Naive thymus-derived CD8-positive, alpha-beta T cell (primary cell): ENCODE results near the gene TFAM. TPM values are rescaled to one million over a fixed set of nuclear protein-coding genes. Genes with fewer than 3 reads are reported as not detected.
"Not testable (repeated sequence)": the region's sequence is repeated elsewhere in the genome, so short reads cannot be mapped to it uniquely, and the experiment has no call there.

Source experiments
- ATAC-seq, 2 donors: fragments of 150-1000 bp; cut with Tn5 transposase in 1 of 2; sonication (Bioruptor Pico), chemical (Tn5 transposase) in 1 of 2; 1 replicate in 1 of 2; 2 replicates in 1 of 2; pipeline ENCODE4 v1.10.0; 2021; ENCODE audit warnings: mild to moderate bottlenecking in 2 of 2, moderate library complexity in 2 of 2
- POLR2A ChIA-PET: fragments of 350-600 bp; sonication (Branson Sonifier 250); formaldehyde crosslinking; loops from one replicate; lab custom pipeline; 2021; ENCODE audit warnings: antibody characterized with exemption; lab: Charles Lee
- DNase-seq, 10 donors: peaks; one replicate each; pipeline versions ENCODE4 v3.0.0 to v3.0.0-alpha.2; 2020 to 2022
- H3K27ac Mint-ChIP-seq, 10 donors: one replicate each; pipeline ENCODE4 v1.8.0; 2020 to 2022; ENCODE audit warnings: mild to moderate bottlenecking in 10 of 10, mixed read lengths in 10 of 10, moderate library complexity in 4 of 10, inconsistent platforms in 1 of 10
- H3K27me3 Mint-ChIP-seq, 5 donors: one replicate each; pipeline ENCODE4 v1.8.0; 2021 to 2022; ENCODE audit warnings: mixed read lengths in 5 of 5
- H3K36me3 Mint-ChIP-seq, 3 donors: one replicate each; pipeline ENCODE4 v1.8.0; 2020 to 2022; ENCODE audit warnings: mixed read lengths in 3 of 3, mild to moderate bottlenecking in 2 of 3, inconsistent platforms in 1 of 3
- H3K4me1 Mint-ChIP-seq, 4 donors: one replicate each; pipeline ENCODE4 v1.8.0; 2021 to 2022; ENCODE audit warnings: mixed read lengths in 4 of 4
- H3K4me3 Mint-ChIP-seq, 10 donors: one replicate each; pipeline ENCODE4 v1.8.0; 2020 to 2022; ENCODE audit warnings: mild to moderate bottlenecking in 10 of 10, mixed read lengths in 10 of 10, moderate library complexity in 6 of 10, inconsistent platforms in 1 of 10
- H3K9me3 Mint-ChIP-seq, 9 donors: one replicate each; pipeline ENCODE4 v1.8.0; 2020 to 2022; ENCODE audit warnings: mixed read lengths in 9 of 9, mild to moderate bottlenecking in 3 of 9, inconsistent platforms in 1 of 9, moderate library complexity in 1 of 9
- polyA plus RNA-seq, 3 donors: library from polyadenylated mRNA; unstranded; fragments of 300-500 nt; fragmentation: Illumina TruSeq; gene quantifications; one replicate each; pipeline ENCODE4 v1.2.3, GENCODE V29; 2021
- total RNA-seq, 8 experiments: library from RNA in 2 of 8; stranded (reverse) in 2 of 8; gene quantifications; one replicate each; pipeline ENCODE4 v1.2.3 and lab custom pipeline; 2021 to 2026

Gene TFAM
- total and polyA plus RNA-seq, 5 experiments from 2014 or later: 50.3 to 61.4 (median 52.7) TPM

- H3K4me1 Mint-ChIP-seq: no peaks in the 10 kb centered on the region
- H3K36me3 Mint-ChIP-seq: no peaks in the 10 kb centered on the region
- no peak for DNase-seq
- no peak for ATAC-seq
- H3K27ac Mint-ChIP-seq: peak overlapping the region in 1 of 10 donors; percentile 50
- POLR2A ChIA-PET: no interaction called here
- peaks cover 6 to 21% (median 9%) of the 10 kb centered on the region in 5 donors for H3K27me3 Mint-ChIP-seq
- peaks cover 0 to 10% (median 0%) of the 10 kb centered on the region in 9 donors for H3K9me3 Mint-ChIP-seq
- no peak overlapping the region for H3K4me3 Mint-ChIP-seq
Observed at GRCh38 chr10:58414270-58415041, 29.2 kb downstream of the TFAM start.

- DNase-seq: no peak
- Mint-ChIP-seq H3K4me3 (no peak overlapping the region), H3K36me3 (no peaks in the 10 kb centered on the region), H3K27me3 (peaks cover 8 to 24% (median 12%) of the 10 kb centered on the region in 5 donors), H3K4me1 (no peaks in the 10 kb centered on the region), H3K9me3 (peaks cover 0 to 20% (median 3%) of the 10 kb centered on the region in 9 donors), H3K27ac (peak overlapping the region in 1 of 10 donors; percentile 29)
- no peak for ATAC-seq
- POLR2A ChIA-PET: no interaction called here
Observed at GRCh38 chr10:58415757-58416156, 30.5 kb downstream of the TFAM start.

- peaks cover 0 to 28% (median 9%) of the 10 kb centered on the region in 9 donors for H3K9me3 Mint-ChIP-seq
- H3K36me3 Mint-ChIP-seq, H3K4me3 Mint-ChIP-seq, H3K27ac Mint-ChIP-seq, H3K4me1 Mint-ChIP-seq, POLR2A ChIA-PET, ATAC-seq, DNase-seq: not testable (repeated sequence)
- peaks cover 10 to 38% (median 12%) of the 10 kb centered on the region in 5 donors for H3K27me3 Mint-ChIP-seq
Observed at GRCh38 chr10:58417902-58418301, 32.7 kb downstream of the TFAM start.

- Mint-ChIP-seq H3K36me3 (peaks cover 0 to 13% (median 5%) of the 10 kb centered on the region in 3 donors), H3K4me3 (no peak overlapping the region), H3K27me3 (peaks cover 6 to 26% (median 12%) of the 10 kb centered on the region in 5 donors), H3K4me1 (no peaks in the 10 kb centered on the region), H3K27ac (no peak overlapping the region), H3K9me3 (peaks cover 0 to 38% (median 16%) of the 10 kb centered on the region in 9 donors)
- POLR2A ChIA-PET: no interaction called here
- ATAC-seq: no peak
- no peak for DNase-seq
Observed at GRCh38 chr10:58424176-58424575, 39.0 kb downstream of the TFAM start.

GRCh38 chr10:58428436-58428835 lies 43.2 kb downstream of the TFAM start:
- H3K4me3 Mint-ChIP-seq, H3K4me1 Mint-ChIP-seq, H3K36me3 Mint-ChIP-seq, DNase-seq, POLR2A ChIA-PET, ATAC-seq, H3K27ac Mint-ChIP-seq: not testable (repeated sequence)
- Mint-ChIP-seq H3K27me3 (peaks cover 3 to 13% (median 11%) of the 10 kb centered on the region in 5 donors), H3K9me3 (peaks cover 0 to 17% (median 8%) of the 10 kb centered on the region in 9 donors)

- peaks cover 0 to 4% (median 0%) of the 10 kb centered on the region in 9 donors for H3K9me3 Mint-ChIP-seq
- H3K36me3 Mint-ChIP-seq: peaks cover 0 to 3% (median 0%) of the 10 kb centered on the region in 3 donors
- peaks cover 0 to 14% (median 9%) of the 10 kb centered on the region in 5 donors for H3K27me3 Mint-ChIP-seq
- no peak overlapping the region for H3K4me3 Mint-ChIP-seq
- peak overlapping the region in 2 of 10 donors; percentile 4 to 13 for H3K27ac Mint-ChIP-seq
- DNase-seq (no peak), ATAC-seq (no peak)
- H3K4me1 Mint-ChIP-seq: peaks cover 5 to 18% (median 14%) of the 10 kb centered on the region in 4 donors
- POLR2A ChIA-PET: no interaction called here
Observed at GRCh38 chr10:58431903-58432302, 46.7 kb downstream of the TFAM start.

GRCh38 chr10:58433066-58433465 lies 47.9 kb downstream of the TFAM start:
- Mint-ChIP-seq H3K4me1 (peaks cover 5 to 18% (median 14%) of the 10 kb centered on the region in 4 donors), H3K9me3 (no peaks in the 10 kb centered on the region), H3K36me3 (peaks cover 0 to 2% (median 0%) of the 10 kb centered on the region in 3 donors), H3K27ac (no peak overlapping the region), H3K4me3 (no peak overlapping the region), H3K27me3 (peaks cover 0 to 15% (median 9%) of the 10 kb centered on the region in 5 donors)
- POLR2A ChIA-PET: no interaction called here
- DNase-seq (no peak), ATAC-seq (no peak)

GRCh38 chr10:58433571-58433970 lies 48.4 kb downstream of the TFAM start:
- Mint-ChIP-seq H3K36me3 (peaks cover 0 to 2% (median 0%) of the 10 kb centered on the region in 3 donors), H3K27ac (no peak overlapping the region), H3K9me3 (no peaks in the 10 kb centered on the region), H3K4me3 (no peak overlapping the region), H3K4me1 (peaks cover 5 to 18% (median 14%) of the 10 kb centered on the region in 4 donors), H3K27me3 (peaks cover 0 to 15% (median 9%) of the 10 kb centered on the region in 5 donors)
- ATAC-seq: no peak
- DNase-seq: no peak
- POLR2A ChIA-PET: no interaction called here

GRCh38 chr10:58435297-58435985 lies 50.2 kb downstream of the TFAM start:
- H3K4me3 Mint-ChIP-seq: peak overlapping the region in 6 of 10 donors; percentile 39 to 77 (median 58)
- ATAC-seq (peak in 1 of 2 donors; percentile 50), DNase-seq (peak in 1 of 10 donors; percentile 0)
- peaks cover 0 to 15% (median 9%) of the 10 kb centered on the region in 5 donors for H3K27me3 Mint-ChIP-seq
- peaks cover 0 to 8% (median 2%) of the 10 kb centered on the region in 3 donors for H3K36me3 Mint-ChIP-seq
- H3K4me1 Mint-ChIP-seq: peaks cover 5 to 18% (median 14%) of the 10 kb centered on the region in 4 donors
- H3K9me3 Mint-ChIP-seq: peaks cover 0 to 10% (median 7%) of the 10 kb centered on the region in 9 donors
- peak overlapping the region in 6 of 10 donors; percentile 0 to 74 (median 64) for H3K27ac Mint-ChIP-seq
- POLR2A ChIA-PET: interaction anchor here (0.6 to 0.8 kb wide), 2 partner anchors 45 to 50 kb away, joined by 3 to 8 read pairs; partner anchors contain the start of gene TFAM

- Mint-ChIP-seq H3K27me3 (peaks cover 0 to 15% (median 9%) of the 10 kb centered on the region in 5 donors), H3K36me3 (peaks cover 0 to 10% (median 2%) of the 10 kb centered on the region in 3 donors), H3K4me3 (peak overlapping the region in 9 of 10 donors; percentile 6 to 77 (median 39)), H3K9me3 (peaks cover 0 to 16% (median 10%) of the 10 kb centered on the region in 9 donors), H3K27ac (peak overlapping the region in 8 of 10 donors; percentile 0 to 74 (median 55)), H3K4me1 (peaks cover 7 to 18% (median 14%) of the 10 kb centered on the region in 4 donors)
- ATAC-seq (peak; percentile 20 to 46), DNase-seq (peak in 8 of 10 donors; percentile 7 to 69 (median 26))
- POLR2A ChIA-PET: no interaction called here
Observed at GRCh38 chr10:58436071-58436470, 50.9 kb downstream of the TFAM start.

GRCh38 chr10:58438340-58438871 lies 53.2 kb downstream of the TFAM start:
- no peak overlapping the region for H3K4me3 Mint-ChIP-seq
- POLR2A ChIA-PET: no interaction called here
- no peak for ATAC-seq
- DNase-seq: no peak
- peaks cover 0 to 8% (median 2%) of the 10 kb centered on the region in 5 donors for H3K27me3 Mint-ChIP-seq
- H3K9me3 Mint-ChIP-seq: peaks cover 0 to 20% (median 12%) of the 10 kb centered on the region in 9 donors
- H3K4me1 Mint-ChIP-seq: peaks cover 7 to 18% (median 14%) of the 10 kb centered on the region in 4 donors
- H3K36me3 Mint-ChIP-seq: peaks cover 0 to 10% (median 0%) of the 10 kb centered on the region in 3 donors
- no peak overlapping the region for H3K27ac Mint-ChIP-seq

- POLR2A ChIA-PET: no interaction called here
Observed at GRCh38 chr10:58438986-58439385, 53.8 kb downstream of the TFAM start.

More at GRCh38 chr10:58438986-58439385, 53.8 kb downstream of the TFAM start:
- ATAC-seq (no peak), DNase-seq (no peak)
- Mint-ChIP-seq H3K36me3 (peaks cover 0 to 10% (median 0%) of the 10 kb centered on the region in 3 donors), H3K27me3 (peaks cover 0 to 4% (median 0%) of the 10 kb centered on the region in 5 donors), H3K4me1 (peaks cover 7 to 18% (median 14%) of the 10 kb centered on the region in 4 donors), H3K4me3 (no peak overlapping the region), H3K27ac (no peak overlapping the region), H3K9me3 (peaks cover 0 to 20% (median 12%) of the 10 kb centered on the region in 9 donors)
